Stimulated activated naive B cell treated with anti-CD40 and anti-IgM and Interleukin-4, amounts not matched to agents 10 μg/mL and 1 μg/mL and 100 μg/mL, for 72 hours (primary cell): ENCODE measurements around the gene SMPD3.

Source experiments
- ATAC-seq, 2 donors: fragments of 150-1000 bp; cut with Tn5 transposase; replicated peaks; 2 replicates each; pipeline ENCODE4 v1.10.0; 2021; ENCODE audit warnings: moderate library complexity in 1 of 2
- DNase-seq: peaks from one replicate; pipeline ENCODE4 v3.0.0; 2021
- H3K27ac Mint-ChIP-seq: one replicate; pipeline ENCODE4 v1.8.0; 2022; ENCODE audit warnings: mild to moderate bottlenecking, mixed read lengths
- H3K27me3 Mint-ChIP-seq, 2 donors: one replicate each; pipeline ENCODE4 v1.8.0; 2022; ENCODE audit warnings: mixed read lengths in 2 of 2
- H3K36me3 Mint-ChIP-seq, 2 donors: one replicate each; pipeline ENCODE4 v1.8.0; 2022; ENCODE audit warnings: mixed read lengths in 2 of 2, mild to moderate bottlenecking in 1 of 2
- H3K4me1 Mint-ChIP-seq, 2 donors: one replicate each; pipeline ENCODE4 v1.8.0; 2022; ENCODE audit warnings: mixed read lengths in 2 of 2, mild to moderate bottlenecking in 1 of 2
- H3K4me3 Mint-ChIP-seq, 2 donors: one replicate each; pipeline ENCODE4 v1.8.0; 2022; ENCODE audit warnings: mild to moderate bottlenecking in 2 of 2, mixed read lengths in 2 of 2, moderate library complexity in 1 of 2
- H3K9me3 Mint-ChIP-seq, 2 donors: one replicate each; pipeline ENCODE4 v1.8.0; 2022; ENCODE audit warnings: mixed read lengths in 2 of 2, mild to moderate bottlenecking in 1 of 2

SMPD3 gene

DNA sequence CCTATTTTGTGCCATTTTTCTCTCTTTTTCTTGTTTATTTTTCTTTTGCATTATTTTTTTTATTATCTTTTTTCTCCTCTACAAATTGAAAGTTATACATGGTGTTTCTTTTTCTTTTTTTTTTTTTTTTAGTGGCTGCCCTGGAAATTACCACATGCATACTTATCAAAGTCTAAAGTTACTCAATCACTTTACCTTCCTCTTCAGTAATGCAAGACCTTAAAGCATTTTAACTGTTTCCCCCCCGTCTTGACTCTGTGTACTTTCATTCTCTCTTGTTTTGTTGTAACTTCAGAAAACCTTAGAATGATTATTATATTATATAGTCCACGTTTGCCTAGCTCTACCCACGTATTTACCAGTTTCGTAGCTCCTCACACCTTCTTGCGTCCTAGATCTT is 33.3 kb upstream of the SMPD3 start:
- Mint-ChIP-seq H3K9me3 (peaks cover 0 to 2% of the 10 kb centered on the region in 2 donors), H3K27me3 (no peaks in the 10 kb centered on the region), H3K27ac (no peak overlapping the region), H3K36me3 (no peaks in the 10 kb centered on the region), H3K4me3 (no peak overlapping the region), H3K4me1 (peaks cover 0 to under 1% of the 10 kb centered on the region in 2 donors)
- no peak for ATAC-seq
- no peak for DNase-seq

DNA sequence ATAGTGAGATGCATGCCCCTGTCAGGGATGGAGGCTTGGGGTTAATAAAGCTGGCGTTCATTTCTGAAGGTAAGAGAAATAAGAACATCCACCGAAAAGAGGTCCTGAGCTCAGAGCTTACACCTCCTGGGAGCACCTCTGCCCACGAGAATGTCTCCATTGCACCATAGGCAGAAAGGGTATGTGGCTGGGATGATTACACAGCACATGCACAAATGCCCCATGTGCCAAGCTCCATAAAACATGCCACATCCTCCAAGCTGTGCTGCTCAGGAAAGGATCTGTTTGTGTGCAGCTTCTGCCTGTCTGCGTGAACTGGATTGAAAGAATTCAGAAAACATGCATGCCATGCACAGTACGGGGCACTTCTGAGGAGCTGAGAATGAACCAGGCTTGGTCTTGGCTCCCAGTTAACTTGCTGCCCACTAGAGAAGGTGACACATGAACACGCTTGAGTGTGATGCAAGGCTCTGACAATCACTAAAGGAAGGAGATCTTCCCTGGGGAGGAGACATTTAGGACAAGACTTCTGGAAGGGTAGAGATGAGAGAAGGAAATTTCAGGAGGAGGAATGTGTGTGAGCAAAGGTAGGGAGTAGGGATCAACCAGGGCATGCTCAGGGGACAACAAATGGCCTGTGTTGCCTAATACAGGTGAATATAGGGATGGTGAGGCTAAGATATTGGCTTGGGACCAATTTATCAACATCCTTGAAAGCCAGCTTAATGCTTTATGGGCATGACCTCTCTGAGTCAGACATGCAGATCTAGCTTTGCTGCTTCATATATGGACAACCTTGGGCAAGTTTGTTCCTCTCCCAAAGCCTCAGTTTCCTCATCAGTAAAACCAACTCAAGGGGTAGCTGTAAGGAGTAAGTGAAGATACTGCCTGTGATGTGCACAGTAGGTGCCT is 32.0 kb upstream of the SMPD3 start:
- ATAC-seq (no peak), DNase-seq (no peak)
- H3K4me1 Mint-ChIP-seq: no peaks in the 10 kb centered on the region
- H3K27me3 Mint-ChIP-seq: no peaks in the 10 kb centered on the region
- no peak overlapping the region for H3K27ac Mint-ChIP-seq
- no peaks in the 10 kb centered on the region for H3K36me3 Mint-ChIP-seq
- H3K9me3 Mint-ChIP-seq: peaks cover 0 to 2% of the 10 kb centered on the region in 2 donors
- H3K4me3 Mint-ChIP-seq: no peak overlapping the region

DNA sequence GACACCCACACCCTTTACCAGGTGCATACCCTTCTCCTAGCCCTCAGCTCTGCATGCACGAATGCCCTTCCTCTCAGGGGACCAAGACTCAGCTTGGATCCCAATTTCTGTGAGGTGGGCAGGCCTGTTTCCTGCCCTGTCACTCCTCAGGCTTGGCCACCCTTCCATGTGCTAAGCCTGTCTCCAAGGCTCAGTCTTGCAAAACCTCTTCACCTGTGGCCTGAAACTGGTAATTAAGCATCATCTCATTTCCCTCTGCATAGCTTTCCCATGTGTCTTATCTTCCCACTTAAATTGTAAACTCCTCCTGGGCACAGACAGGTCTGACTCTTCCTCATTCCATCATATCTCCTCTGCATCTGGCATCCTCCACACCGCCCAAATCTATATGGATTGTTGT is 31.0 kb upstream of the SMPD3 start:
- H3K27ac Mint-ChIP-seq: no peak overlapping the region
- no peak overlapping the region for H3K4me3 Mint-ChIP-seq
- ATAC-seq (no peak), DNase-seq (no peak)
- H3K27me3 Mint-ChIP-seq: no peaks in the 10 kb centered on the region
- H3K4me1 Mint-ChIP-seq: no peaks in the 10 kb centered on the region
- peaks cover 0 to 2% of the 10 kb centered on the region in 2 donors for H3K9me3 Mint-ChIP-seq
- no peaks in the 10 kb centered on the region for H3K36me3 Mint-ChIP-seq

DNA sequence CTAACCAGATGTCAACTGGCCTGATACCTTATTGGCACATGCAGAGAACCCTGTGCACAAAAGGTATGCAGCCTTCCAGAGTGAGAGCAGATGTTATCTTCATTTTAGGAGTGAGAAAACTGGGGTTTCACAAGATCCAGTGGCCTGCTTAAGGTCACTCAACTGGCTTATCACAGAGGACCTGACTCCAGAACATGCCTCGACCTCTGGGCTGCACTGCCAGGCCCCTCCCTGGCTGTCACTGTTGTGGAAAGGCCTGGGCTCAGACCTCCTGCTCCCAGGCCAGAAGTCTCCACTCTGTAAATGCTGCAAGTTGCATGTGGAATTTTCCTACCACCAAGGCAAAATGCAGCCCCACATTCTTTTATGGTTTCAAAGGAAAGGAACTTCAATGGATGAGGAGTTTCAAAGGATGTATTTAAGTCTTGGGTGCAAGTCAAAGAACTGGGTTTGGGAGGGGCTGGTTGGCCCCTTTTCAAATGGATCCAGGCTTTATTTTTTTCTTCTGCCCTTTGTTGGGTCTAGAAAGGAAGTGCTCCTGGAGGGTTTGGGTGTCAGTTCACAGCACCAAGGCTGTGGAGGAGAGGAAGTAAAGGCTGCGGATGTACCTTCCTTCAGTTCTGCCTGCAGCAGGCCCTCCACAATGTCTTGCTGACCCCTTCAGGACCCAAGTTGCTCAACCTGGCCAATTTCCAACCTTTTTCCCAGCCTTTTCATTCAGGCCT is 30.4 kb upstream of the SMPD3 start:
- Mint-ChIP-seq H3K36me3 (no peaks in the 10 kb centered on the region), H3K27ac (no peak overlapping the region), H3K27me3 (no peaks in the 10 kb centered on the region), H3K4me3 (no peak overlapping the region), H3K9me3 (peaks cover 0 to 2% of the 10 kb centered on the region in 2 donors), H3K4me1 (peaks cover 2 to 4% of the 10 kb centered on the region in 2 donors)
- no peak for ATAC-seq
- DNase-seq: no peak

DNA sequence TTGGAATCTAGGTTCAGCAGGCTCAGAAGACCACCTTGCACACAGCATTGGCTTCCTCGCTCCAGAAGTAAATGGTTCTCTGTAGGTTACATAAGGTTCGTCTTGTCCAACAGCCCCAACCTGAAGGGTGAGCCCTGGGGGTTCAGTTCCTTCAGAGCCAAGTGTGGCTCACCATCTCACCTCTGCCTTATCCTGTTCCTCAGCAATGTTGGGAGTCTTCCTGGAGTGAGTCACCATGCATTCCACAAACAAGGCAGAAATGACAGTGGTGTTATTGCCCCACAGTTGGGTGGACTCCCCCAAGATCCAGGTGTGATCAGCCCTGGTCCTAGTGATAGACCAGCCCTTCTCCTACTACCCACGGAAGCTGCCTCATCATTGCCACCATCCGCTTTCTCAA is 26.8 kb upstream of the SMPD3 start:
- Mint-ChIP-seq H3K9me3 (peaks cover 0 to 2% of the 10 kb centered on the region in 2 donors), H3K27ac (no peak overlapping the region), H3K36me3 (no peaks in the 10 kb centered on the region), H3K4me1 (peaks cover 20 to 27% of the 10 kb centered on the region in 2 donors), H3K4me3 (no peak overlapping the region), H3K27me3 (no peaks in the 10 kb centered on the region)
- ATAC-seq: no peak
- DNase-seq: no peak

DNA sequence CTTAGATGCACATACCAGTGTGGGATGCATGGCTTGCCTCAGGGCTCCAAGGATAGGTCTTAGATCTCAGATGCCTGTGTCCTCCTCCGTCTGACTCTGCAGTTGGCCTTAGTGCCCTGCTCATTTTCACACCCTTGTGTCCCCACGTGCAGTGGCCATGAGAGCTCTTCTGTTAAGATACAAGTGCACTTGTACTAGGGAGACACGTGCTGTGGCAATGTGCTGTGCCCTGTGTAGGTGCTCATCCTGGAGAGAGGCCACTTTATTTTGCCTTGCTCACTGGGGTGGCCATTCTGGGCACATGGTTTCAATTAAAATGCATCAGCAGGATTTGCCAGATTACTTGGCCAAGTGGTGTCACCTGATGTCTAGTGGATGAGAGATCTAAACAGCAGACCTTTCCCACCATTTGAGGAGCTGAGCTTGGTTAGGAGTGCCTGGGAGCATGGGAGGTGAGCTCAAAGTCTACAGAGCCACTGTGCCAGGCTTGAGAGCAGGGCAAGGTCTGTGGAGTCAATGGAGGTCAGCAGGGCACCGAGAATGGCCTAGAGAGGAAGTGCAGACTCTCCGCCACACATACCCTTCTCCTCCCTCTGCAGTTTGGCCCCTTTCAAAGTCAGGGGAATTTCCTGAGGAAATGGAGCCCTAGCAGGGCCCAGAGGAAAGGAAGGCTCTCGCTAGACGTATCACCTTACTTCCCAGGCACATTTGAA is 25.2 kb upstream of the SMPD3 start:
- Mint-ChIP-seq H3K4me3 (no peak overlapping the region), H3K4me1 (peaks cover 27 to 43% of the 10 kb centered on the region in 2 donors), H3K27ac (no peak overlapping the region), H3K27me3 (no peaks in the 10 kb centered on the region), H3K9me3 (peaks cover 0 to 2% of the 10 kb centered on the region in 2 donors), H3K36me3 (no peaks in the 10 kb centered on the region)
- no peak for DNase-seq
- ATAC-seq: no peak

DNA sequence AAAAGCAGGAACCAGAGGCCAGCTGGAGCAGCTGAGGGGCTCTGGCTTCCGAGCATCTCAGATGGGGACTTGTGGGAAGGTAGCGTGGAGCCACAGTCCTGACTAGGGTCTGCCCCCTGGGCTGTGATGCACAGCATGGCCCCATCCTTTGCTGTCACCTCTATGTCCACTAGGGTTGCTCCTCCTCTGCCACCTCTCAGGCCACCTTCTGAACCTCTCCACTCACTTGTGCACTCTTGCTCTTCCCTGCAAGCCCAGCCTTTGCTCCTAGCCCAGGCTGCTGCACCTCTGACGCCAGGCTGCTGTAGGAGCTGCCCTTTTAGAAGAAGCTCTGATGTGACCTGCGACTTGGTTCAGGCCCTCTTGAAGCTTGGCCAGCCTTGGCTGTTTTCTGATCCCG is 24.3 kb upstream of the SMPD3 start:
- Mint-ChIP-seq H3K4me1 (peaks cover 32 to 52% of the 10 kb centered on the region in 2 donors), H3K9me3 (no peaks in the 10 kb centered on the region), H3K36me3 (no peaks in the 10 kb centered on the region), H3K4me3 (no peak overlapping the region), H3K27ac (no peak overlapping the region), H3K27me3 (no peaks in the 10 kb centered on the region)
- no peak for DNase-seq
- no peak for ATAC-seq

DNA sequence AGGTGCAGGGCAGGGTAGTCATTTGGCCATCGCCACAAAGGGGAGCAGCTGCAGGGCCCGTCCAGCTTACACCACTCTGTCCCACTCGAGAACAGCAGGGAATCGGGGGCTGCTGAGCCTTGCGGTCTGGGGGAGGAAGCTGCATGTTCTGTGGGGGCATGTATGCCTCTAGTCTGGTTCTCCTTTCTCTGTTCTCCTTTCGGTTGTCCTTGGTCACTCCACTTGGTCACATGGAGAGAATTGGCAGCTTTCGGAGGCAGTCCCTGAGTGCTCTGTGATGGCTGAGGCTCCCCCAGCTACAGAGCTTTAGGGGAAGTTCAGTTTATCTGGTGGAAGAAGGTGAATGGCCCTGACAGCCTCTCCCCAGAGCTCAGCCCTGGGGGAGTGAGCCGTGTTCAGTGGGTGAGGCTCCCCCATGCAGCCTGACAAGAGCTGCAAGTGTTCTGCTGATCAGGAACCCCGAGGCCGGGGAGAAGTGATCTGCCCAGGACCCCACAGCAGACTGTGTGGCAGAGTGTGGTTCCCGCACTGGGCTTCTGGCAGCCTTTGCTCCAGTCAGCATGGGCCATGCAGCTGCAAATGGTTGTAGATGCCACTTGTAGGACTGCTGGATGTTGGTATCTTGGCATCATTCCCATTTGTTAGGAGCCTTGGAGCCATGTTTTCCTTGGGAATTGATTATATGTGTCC is 22.3 kb upstream of the SMPD3 start:
- Mint-ChIP-seq H3K36me3 (no peaks in the 10 kb centered on the region), H3K27ac (peak overlapping the region; percentile 43), H3K9me3 (no peaks in the 10 kb centered on the region), H3K27me3 (no peaks in the 10 kb centered on the region), H3K4me1 (peaks cover 35 to 62% of the 10 kb centered on the region in 2 donors), H3K4me3 (peak overlapping the region; percentile 76 to 83)
- DNase-seq: peak; percentile 80
- peak; percentile 97 to 99 for ATAC-seq

DNA sequence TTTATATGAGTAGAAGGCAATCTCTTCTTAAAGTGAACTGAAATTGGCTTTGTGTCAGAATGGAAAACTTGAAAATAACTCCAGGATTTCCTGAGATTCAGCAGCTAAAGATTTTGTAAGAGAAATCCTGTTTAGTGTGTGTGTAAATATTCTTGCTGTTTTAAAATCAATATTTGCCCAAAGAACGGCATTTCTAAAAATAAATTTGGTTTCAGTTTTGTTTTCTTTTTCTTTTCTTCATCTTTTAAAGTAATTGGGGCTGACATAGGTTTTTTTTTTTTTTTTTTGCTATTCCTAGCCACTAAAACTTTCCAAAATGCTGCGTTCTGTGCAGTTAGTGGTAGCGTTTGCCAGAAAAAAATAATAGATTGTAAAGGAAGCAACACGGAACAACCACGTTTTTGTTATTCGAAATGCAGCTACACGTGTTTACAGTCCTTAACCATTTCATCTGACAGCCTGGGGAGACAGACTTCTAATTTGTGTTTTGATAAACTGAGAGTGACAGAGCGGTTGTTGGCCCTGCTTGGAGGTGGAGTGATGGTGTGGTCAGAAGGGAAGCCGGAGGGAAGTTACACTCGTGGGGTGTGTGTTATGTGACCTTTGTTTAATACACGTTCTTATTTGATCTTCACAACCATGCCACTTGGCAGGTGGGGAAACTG is 21.6 kb upstream of the SMPD3 start:
- ATAC-seq (peak; percentile 50), DNase-seq (no peak)
- no peaks in the 10 kb centered on the region for H3K27me3 Mint-ChIP-seq
- no peaks in the 10 kb centered on the region for H3K36me3 Mint-ChIP-seq
- H3K4me3 Mint-ChIP-seq: peak overlapping the region; percentile 76 to 83
- no peaks in the 10 kb centered on the region for H3K9me3 Mint-ChIP-seq
- H3K4me1 Mint-ChIP-seq: peaks cover 35 to 62% of the 10 kb centered on the region in 2 donors
- H3K27ac Mint-ChIP-seq: peak overlapping the region; percentile 43

DNA sequence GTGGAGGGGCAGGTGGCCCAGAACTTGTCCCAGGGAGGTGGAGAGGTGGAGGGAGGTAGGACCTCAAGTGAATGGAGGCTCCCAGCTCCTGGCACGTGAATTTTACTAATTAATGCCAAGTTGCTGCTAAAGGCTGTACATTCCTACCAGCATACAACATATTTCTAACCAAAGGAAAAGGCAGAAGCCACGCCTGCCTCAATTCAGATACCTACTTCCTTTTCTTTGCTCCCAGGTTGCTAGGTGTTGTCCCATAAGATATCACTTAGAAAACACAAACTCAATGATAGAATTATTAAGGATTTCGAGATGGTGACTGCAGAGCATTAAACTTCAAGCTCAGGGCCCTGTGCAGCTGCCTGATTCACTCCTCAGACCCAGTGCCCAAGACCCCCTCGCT is 20.5 kb upstream of the SMPD3 start:
- Mint-ChIP-seq H3K4me1 (peaks cover 34 to 60% of the 10 kb centered on the region in 2 donors), H3K36me3 (peaks cover 0 to under 1% of the 10 kb centered on the region in 2 donors), H3K9me3 (peaks cover under 1% of the 10 kb centered on the region in 2 donors), H3K4me3 (no peak overlapping the region), H3K27ac (peak overlapping the region; percentile 4), H3K27me3 (no peaks in the 10 kb centered on the region)
- DNase-seq (no peak), ATAC-seq (no peak)

DNA sequence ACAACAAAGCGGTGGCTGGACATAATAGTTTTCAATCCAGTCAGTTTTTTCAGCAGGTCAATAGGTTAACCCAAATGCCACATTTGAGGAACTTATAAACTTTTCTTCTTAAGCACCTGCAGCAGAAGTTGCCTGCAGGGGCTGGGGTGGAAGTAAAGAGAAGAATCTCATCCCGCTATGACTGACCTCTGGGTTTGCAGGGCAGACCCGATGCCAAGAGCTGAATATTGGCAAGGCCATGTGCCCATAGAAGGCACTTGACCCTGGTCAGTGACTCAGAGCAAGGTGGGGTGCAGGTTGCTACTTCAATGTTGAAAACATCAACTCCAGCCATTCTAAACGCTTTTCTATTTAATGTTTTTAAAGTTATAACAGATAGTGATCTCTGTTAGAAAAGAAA is 17.9 kb upstream of the SMPD3 start:
- Mint-ChIP-seq H3K27me3 (no peaks in the 10 kb centered on the region), H3K9me3 (peaks cover 7 to 9% of the 10 kb centered on the region in 2 donors), H3K4me3 (no peak overlapping the region), H3K27ac (no peak overlapping the region), H3K36me3 (peaks cover 3 to 7% of the 10 kb centered on the region in 2 donors), H3K4me1 (peaks cover 21 to 46% of the 10 kb centered on the region in 2 donors)
- DNase-seq (no peak), ATAC-seq (no peak)

DNA sequence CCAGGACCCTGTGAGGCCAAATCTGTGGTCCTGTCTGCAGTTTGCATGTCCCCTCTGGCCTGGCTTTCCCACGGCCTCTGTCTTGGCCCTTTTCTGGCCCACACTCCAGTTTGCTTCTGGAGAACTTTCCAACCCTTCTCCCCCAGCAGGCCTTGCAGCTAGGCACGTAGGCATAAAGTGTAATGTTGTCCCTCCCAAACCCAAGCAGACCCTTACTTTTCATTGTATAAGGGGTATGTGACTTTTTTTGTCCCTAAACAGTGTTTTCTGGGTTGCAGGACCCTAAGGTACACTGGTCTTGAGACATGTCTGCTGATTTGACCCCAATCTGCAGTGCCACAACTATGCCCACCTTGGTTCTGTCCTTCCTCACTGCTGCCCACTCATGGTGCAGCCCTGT is 15.6 kb upstream of the SMPD3 start:
- Mint-ChIP-seq H3K9me3 (peaks cover 7 to 9% of the 10 kb centered on the region in 2 donors), H3K4me3 (no peak overlapping the region), H3K27ac (no peak overlapping the region), H3K27me3 (peaks cover 4 to 6% of the 10 kb centered on the region in 2 donors), H3K36me3 (peaks cover 3 to 7% of the 10 kb centered on the region in 2 donors), H3K4me1 (peaks cover 8 to 24% of the 10 kb centered on the region in 2 donors)
- ATAC-seq (no peak), DNase-seq (no peak)

DNA sequence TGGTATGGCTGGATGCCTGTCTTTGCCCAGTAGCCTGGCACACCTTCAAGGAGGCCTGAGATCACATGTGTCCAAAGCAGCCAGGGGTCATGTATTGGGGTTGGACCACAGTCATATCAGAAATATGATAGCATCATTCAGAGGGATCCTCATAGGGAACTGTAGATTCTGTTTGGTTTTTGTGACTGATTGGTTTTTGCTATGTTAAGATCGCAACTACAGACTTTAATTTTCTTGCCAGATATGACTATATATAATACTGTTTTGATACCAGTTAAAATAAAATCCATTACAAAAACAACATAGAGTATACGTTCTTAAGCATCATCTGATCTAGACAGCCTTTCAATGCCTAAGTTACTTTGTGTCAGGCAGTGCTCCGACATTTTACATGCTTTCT is 11.8 kb upstream of the SMPD3 start:
- H3K9me3 Mint-ChIP-seq: peaks cover 7 to 9% of the 10 kb centered on the region in 2 donors
- no peak for ATAC-seq
- H3K27me3 Mint-ChIP-seq: peaks cover 4 to 6% of the 10 kb centered on the region in 2 donors

More for the DNA sequence above, 11.8 kb upstream of the SMPD3 start:
- Mint-ChIP-seq H3K27ac (no peak overlapping the region), H3K4me1 (no peaks in the 10 kb centered on the region), H3K36me3 (peaks cover 3 to 7% of the 10 kb centered on the region in 2 donors), H3K4me3 (no peak overlapping the region)
- DNase-seq: no peak
